ENCODE results near the gene NCKIPSD.
"Not testable (repeated sequence)": the region's sequence is repeated elsewhere in the genome, so short reads cannot be mapped to it uniquely, and the experiment has no call there.

- TF ChIP-seq POLR2A (IDR thresholded peaks at IDR 0.05; ENCODE audit: low read length); GATA1 (IDR thresholded peaks at IDR 0.05; ENCODE audit: low read depth, low read length): not testable (repeated sequence)
These were observed 49.5 kb upstream of the NCKIPSD start for GRCh38 chr3:48735075-48735767.

Data from erythroblast (primary cell).